ENCODE data around the gene MBOAT1. TPM values are rescaled to one million over a fixed set of nuclear protein-coding genes. Genes with fewer than 3 reads are reported as not detected.

Gene MBOAT1
- polyA plus RNA-seq, 1 of the 3 experiments (the other 2 are of a cell fraction) = 3.0 TPM

GRCh38 chr6:20112241-20112640, 100.0 kb downstream of the MBOAT1 start:
- no peak overlapping the region for H3K4me2 ChIP-seq
- H3K9ac ChIP-seq = no peak overlapping the region
- H2AFZ ChIP-seq (ENCODE audit: low read depth) = no peak overlapping the region
- peaks cover 0 to 2% of the 10 kb centered on the region in 2 experiments for H3K36me3 ChIP-seq (replicated peaks in 1 of 2; ENCODE audit: control insufficient read depth in 1 of 2, insufficient read depth in 2 of 2, low read length in 1 of 2)
- no peaks in the 10 kb centered on the region for H4K20me1 ChIP-seq (ENCODE audit: insufficient read depth)
- no peaks in the 10 kb centered on the region for H3K9me2 ChIP-seq
- no peak overlapping the region for H3K27ac ChIP-seq (ENCODE audit: low read depth in 2 of 2, low read length in 1 of 2)
- no peaks in the 10 kb centered on the region for H3F3A ChIP-seq (replicated peaks; ENCODE audit: insufficient read depth)
- no peaks in the 10 kb centered on the region for H3K27me3 ChIP-seq (ENCODE audit: insufficient read depth)
- no peak overlapping the region for H3K4me3 ChIP-seq (ENCODE audit: low read depth in 2 of 2, low read length in 1 of 2)
- POLR2A ChIA-PET = no interaction called here
- H3K4me1 ChIP-seq (ENCODE audit: control insufficient read depth in 1 of 2, insufficient read depth in 2 of 2, low read depth in 1 of 2, low read length in 1 of 2) = no peaks in the 10 kb centered on the region
- WGBS (ENCODE audit: low lambda C conversion rate) = 96% methylated on average over 5 of the region's 5 CpGs
- no peak for DNase-seq
- no peaks in the 10 kb centered on the region for H3K9me3 ChIP-seq
- CTCF ChIA-PET = interaction anchor here (1.1 kb wide), 1 partner anchor 19 kb away, joined by 3 read pairs; no protein-coding TSS in a partner anchor
- H3K79me2 ChIP-seq (ENCODE audit: insufficient read depth) = no peaks in the 10 kb centered on the region
- no peak for TF ChIP-seq SIN3A (IDR thresholded peaks at IDR 0.05; ENCODE audit: borderline replicate concordance, low read depth, low read length)
- TF ChIP-seq, protein P1, sequence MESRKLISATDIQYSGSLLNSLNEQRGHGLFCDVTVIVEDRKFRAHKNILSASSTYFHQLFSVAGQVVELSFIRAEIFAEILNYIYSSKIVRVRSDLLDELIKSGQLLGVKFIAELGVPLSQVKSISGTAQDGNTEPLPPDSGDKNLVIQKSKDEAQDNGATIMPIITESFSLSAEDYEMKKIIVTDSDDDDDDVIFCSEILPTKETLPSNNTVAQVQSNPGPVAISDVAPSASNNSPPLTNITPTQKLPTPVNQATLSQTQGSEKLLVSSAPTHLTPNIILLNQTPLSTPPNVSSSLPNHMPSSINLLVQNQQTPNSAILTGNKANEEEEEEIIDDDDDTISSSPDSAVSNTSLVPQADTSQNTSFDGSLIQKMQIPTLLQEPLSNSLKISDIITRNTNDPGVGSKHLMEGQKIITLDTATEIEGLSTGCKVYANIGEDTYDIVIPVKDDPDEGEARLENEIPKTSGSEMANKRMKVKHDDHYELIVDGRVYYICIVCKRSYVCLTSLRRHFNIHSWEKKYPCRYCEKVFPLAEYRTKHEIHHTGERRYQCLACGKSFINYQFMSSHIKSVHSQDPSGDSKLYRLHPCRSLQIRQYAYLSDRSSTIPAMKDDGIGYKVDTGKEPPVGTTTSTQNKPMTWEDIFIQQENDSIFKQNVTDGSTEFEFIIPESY (IDR thresholded peaks at IDR 0.05; ENCODE audit: borderline replicate concordance, low read depth) = no peak

GRCh38 chr6:20110478-20110877, 101.8 kb downstream of the MBOAT1 start:
- Histone ChIP-seq H3K79me2 (ENCODE audit: insufficient read depth) (no peaks in the 10 kb centered on the region), H3F3A (replicated peaks; ENCODE audit: insufficient read depth) (no peaks in the 10 kb centered on the region), H3K36me3 (replicated peaks in 1 of 2; ENCODE audit: control insufficient read depth in 1 of 2, insufficient read depth in 2 of 2, low read length in 1 of 2) (peaks cover 0 to 2% of the 10 kb centered on the region in 2 experiments), H3K4me2 (no peak overlapping the region), H3K4me3 (ENCODE audit: low read depth in 2 of 2, low read length in 1 of 2) (no peak overlapping the region), H3K27ac (ENCODE audit: low read depth in 2 of 2, low read length in 1 of 2) (no peak overlapping the region), H4K20me1 (ENCODE audit: insufficient read depth) (no peaks in the 10 kb centered on the region), H2AFZ (ENCODE audit: low read depth) (no peak overlapping the region), H3K9ac (no peak overlapping the region), H3K27me3 (ENCODE audit: insufficient read depth) (no peaks in the 10 kb centered on the region), H3K4me1 (ENCODE audit: control insufficient read depth in 1 of 2, insufficient read depth in 2 of 2, low read depth in 1 of 2, low read length in 1 of 2) (no peaks in the 10 kb centered on the region), H3K9me2 (no peaks in the 10 kb centered on the region), H3K9me3 (no peaks in the 10 kb centered on the region)
- ChIA-PET CTCF (interaction anchor here (0.9 to 3.2 kb wide), 3 partner anchors 13 to 18 kb away, joined by 4 to 21 read pairs (median 4); no protein-coding TSS in a partner anchor), POLR2A (no interaction called here)
- TF ChIP-seq POLR2AphosphoS5 (IDR thresholded peaks at IDR 0.05; ENCODE audit: low read depth, low read length) = no peak
- TF ChIP-seq, protein P2, sequence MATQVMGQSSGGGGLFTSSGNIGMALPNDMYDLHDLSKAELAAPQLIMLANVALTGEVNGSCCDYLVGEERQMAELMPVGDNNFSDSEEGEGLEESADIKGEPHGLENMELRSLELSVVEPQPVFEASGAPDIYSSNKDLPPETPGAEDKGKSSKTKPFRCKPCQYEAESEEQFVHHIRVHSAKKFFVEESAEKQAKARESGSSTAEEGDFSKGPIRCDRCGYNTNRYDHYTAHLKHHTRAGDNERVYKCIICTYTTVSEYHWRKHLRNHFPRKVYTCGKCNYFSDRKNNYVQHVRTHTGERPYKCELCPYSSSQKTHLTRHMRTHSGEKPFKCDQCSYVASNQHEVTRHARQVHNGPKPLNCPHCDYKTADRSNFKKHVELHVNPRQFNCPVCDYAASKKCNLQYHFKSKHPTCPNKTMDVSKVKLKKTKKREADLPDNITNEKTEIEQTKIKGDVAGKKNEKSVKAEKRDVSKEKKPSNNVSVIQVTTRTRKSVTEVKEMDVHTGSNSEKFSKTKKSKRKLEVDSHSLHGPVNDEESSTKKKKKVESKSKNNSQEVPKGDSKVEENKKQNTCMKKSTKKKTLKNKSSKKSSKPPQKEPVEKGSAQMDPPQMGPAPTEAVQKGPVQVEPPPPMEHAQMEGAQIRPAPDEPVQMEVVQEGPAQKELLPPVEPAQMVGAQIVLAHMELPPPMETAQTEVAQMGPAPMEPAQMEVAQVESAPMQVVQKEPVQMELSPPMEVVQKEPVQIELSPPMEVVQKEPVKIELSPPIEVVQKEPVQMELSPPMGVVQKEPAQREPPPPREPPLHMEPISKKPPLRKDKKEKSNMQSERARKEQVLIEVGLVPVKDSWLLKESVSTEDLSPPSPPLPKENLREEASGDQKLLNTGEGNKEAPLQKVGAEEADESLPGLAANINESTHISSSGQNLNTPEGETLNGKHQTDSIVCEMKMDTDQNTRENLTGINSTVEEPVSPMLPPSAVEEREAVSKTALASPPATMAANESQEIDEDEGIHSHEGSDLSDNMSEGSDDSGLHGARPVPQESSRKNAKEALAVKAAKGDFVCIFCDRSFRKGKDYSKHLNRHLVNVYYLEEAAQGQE (IDR thresholded peaks at IDR 0.05; ENCODE audit: low read depth, low read length) = no peak
- no peak for TF ChIP-seq EZH2phosphoT487 (IDR thresholded peaks at IDR 0.05; ENCODE audit: borderline replicate concordance, low read depth)
- no peak for TF ChIP-seq TCF12 (IDR thresholded peaks at IDR 0.05)
- DNase-seq = no peak

Measured in SK-N-SH (cell line).